Panc1 (cell line): Measurements from ENCODE around the gene PITRM1. TPM values are rescaled to one million over a fixed set of nuclear protein-coding genes. Genes with fewer than 3 reads are reported as not detected.

ENCODE experiments used
- ATAC-seq: fragments of 200-7000 bp; cut with Tn5 transposase; 2 replicates; pipeline ENCODE4 v1.9.1; 2020; ENCODE audit warnings: mild to moderate bottlenecking, moderate library complexity
- BruUV-seq: library from RNA; stranded (reverse); fragments of 400-500 nt; replicated peaks from 2 replicates; lab custom pipeline; 2021; lab: Mats Ljungman, UMichigan
- CTCF ChIA-PET: fragments of 300-600 bp; sonication (Branson Sonifier 250); formaldehyde crosslinking; loops from one replicate; lab custom pipeline; 2022; ENCODE audit warnings: antibody characterized with exemption; lab: Charles Lee
- POLR2A ChIA-PET: fragments of 300-600 bp; sonication (Branson Sonifier 250); formaldehyde crosslinking; loops from one replicate; lab custom pipeline; 2022; ENCODE audit warnings: antibody characterized with exemption; lab: Charles Lee
- DNase-seq: peaks from one replicate; pipeline ENCODE4 v3.0.0-alpha.2; 2010; ENCODE audit warnings: low read depth, low spot score
- H3K27ac ChIP-seq: 2 replicates; pipeline ENCODE4 v1.5.1; 2011; ENCODE audit warnings: mild to moderate bottlenecking, low read length, inconsistent platforms
- H3K27me3 ChIP-seq: fragments of 200-500 bp; sonication (Bioruptor generic); 2 replicates; pipeline ENCODE4 v1.6.0; 2014; ENCODE audit warnings: low read length, inconsistent platforms; ENCODE audit not compliant: control insufficient read depth, insufficient read depth
- H3K36me3 ChIP-seq: fragments of 200-500 bp; sonication (Bioruptor generic); 2 replicates; pipeline ENCODE4 v1.5.1; 2014; ENCODE audit warnings: inconsistent platforms, mild to moderate bottlenecking, low read length, moderate library complexity; ENCODE audit not compliant: control insufficient read depth, insufficient read depth
- H3K4me1 ChIP-seq: 2 replicates; pipeline ENCODE4 v1.5.1; 2011; ENCODE audit warnings: inconsistent platforms, mild to moderate bottlenecking, low read length, moderate library complexity; ENCODE audit not compliant: control insufficient read depth, insufficient read depth
- H3K4me3 ChIP-seq, 2 experiments: 2 replicates each; pipeline ENCODE4 v1.5.1; 2011 to 2012; ENCODE audit warnings: low read depth in 2 of 2, low read length in 2 of 2, mild to moderate bottlenecking in 2 of 2, inconsistent platforms in 1 of 2, moderate library complexity in 1 of 2
- H3K9me3 ChIP-seq: fragments of 200-500 bp; sonication (Bioruptor generic); 2 replicates; pipeline ENCODE4 v1.5.1; 2014; ENCODE audit warnings: low read depth, mild to moderate bottlenecking, inconsistent platforms, low read length, moderate library complexity; ENCODE audit not compliant: control insufficient read depth, insufficient read depth
- CTCF ChIP-seq: fragments of 450-650 bp; IDR thresholded peaks from 2 replicates; pipeline ENCODE4 v1.5.1; 2017; ENCODE audit warnings: mild to moderate bottlenecking
- POLR2AphosphoS5 ChIP-seq: IDR thresholded peaks from 2 replicates; pipeline ENCODE4 v1.6.1; 2012; ENCODE audit warnings: mild to moderate bottlenecking, low read depth, low read length, moderate library complexity
- SIN3A ChIP-seq: IDR thresholded peaks from 2 replicates; pipeline ENCODE4 v1.6.1; 2012; ENCODE audit warnings: low read depth, mild to moderate bottlenecking, low read length, moderate library complexity, borderline replicate concordance; ENCODE audit not compliant: insufficient read depth
- TCF7L2 ChIP-seq: IDR thresholded peaks from 2 replicates; pipeline ENCODE4 v1.6.1; 2011; ENCODE audit warnings: mild to moderate bottlenecking, low read depth, low read length, inconsistent platforms
- in situ Hi-C: cut with HindIII; loops from 2 replicates; pipeline ENCODE4 v1.10.0; 2016; ENCODE audit warnings: low sequenced_read_pairs, low pct_unique_long_range_greater_than_20kb
- intact Hi-C: fragments of 100-400 bp; cut with micrococcal nuclease; formaldehyde crosslinking; loops from one replicate; pipeline ENCODE4 v1.10.0; 2022; ENCODE audit not compliant: unreplicated experiment
- total RNA-seq: library from RNA; stranded (reverse); gene quantifications from one replicate; pipeline ENCODE4 v1.2.1, GENCODE V29; 2021; ENCODE audit not compliant: unreplicated experiment
- TF ChIP-seq, protein P1 (sequence below), 2 experiments: IDR thresholded peaks; 2 replicates each; pipeline ENCODE4 v1.6.1; 2011 to 2012; ENCODE audit warnings: low read depth in 2 of 2, control low read depth in 1 of 2, low read length in 1 of 2, mild to moderate bottlenecking in 1 of 2, moderate library complexity in 1 of 2; ENCODE audit not compliant: insufficient read depth in 1 of 2

PITRM1 gene
- total RNA-seq, 1 experiment from 2014 or later, result 63.5 TPM

DNA sequence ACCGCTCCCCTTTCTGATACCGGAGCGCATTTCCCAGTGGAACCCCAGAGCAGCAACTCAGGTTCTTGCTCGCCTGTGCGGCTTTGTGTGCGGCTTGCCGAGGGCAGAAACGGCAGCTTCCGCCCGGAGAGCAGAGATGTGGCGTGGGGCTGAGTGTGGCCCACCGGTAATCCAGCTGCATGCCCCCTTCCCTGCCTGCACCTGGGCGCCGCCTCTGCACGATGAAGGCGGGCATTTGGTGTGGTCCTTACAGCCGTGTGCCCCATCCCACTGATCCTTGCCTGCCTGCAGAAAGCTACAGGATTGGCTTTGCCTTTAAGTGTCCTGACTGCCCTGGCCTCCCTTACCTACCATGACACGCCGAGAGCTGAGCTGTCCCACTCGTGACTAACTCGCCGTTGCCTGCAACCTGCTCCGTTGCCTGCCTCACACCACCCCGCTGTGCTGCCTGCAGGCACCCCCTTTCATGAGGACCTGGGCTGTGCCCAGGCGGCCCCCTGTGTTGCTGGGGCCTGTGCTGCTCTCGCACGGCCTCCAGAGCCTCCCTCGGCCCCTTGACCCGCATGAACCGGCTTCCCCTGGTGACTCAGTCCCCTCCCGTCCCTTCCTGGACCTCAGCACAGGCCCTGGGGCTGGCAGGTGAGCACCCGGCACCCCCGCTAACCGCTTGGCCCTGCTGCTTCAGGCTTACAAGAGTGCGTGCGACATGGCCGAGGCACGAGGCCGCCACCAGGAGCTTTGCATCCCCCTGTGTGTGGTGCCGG is 48.0 kb downstream of the PITRM1 start:
- Histone ChIP-seq H3K27me3 (no peaks in the 10 kb centered on the region), H3K4me1 (no peaks in the 10 kb centered on the region), H3K27ac (no peak overlapping the region), H3K9me3 (no peaks in the 10 kb centered on the region), H3K4me3 (no peak overlapping the region), H3K36me3 (peaks cover 11% of the 10 kb centered on the region)
- TF ChIP-seq TCF7L2 (no peak), POLR2AphosphoS5 (no peak), CTCF (no peak), SIN3A (no peak)
- TF ChIP-seq, protein P1, sequence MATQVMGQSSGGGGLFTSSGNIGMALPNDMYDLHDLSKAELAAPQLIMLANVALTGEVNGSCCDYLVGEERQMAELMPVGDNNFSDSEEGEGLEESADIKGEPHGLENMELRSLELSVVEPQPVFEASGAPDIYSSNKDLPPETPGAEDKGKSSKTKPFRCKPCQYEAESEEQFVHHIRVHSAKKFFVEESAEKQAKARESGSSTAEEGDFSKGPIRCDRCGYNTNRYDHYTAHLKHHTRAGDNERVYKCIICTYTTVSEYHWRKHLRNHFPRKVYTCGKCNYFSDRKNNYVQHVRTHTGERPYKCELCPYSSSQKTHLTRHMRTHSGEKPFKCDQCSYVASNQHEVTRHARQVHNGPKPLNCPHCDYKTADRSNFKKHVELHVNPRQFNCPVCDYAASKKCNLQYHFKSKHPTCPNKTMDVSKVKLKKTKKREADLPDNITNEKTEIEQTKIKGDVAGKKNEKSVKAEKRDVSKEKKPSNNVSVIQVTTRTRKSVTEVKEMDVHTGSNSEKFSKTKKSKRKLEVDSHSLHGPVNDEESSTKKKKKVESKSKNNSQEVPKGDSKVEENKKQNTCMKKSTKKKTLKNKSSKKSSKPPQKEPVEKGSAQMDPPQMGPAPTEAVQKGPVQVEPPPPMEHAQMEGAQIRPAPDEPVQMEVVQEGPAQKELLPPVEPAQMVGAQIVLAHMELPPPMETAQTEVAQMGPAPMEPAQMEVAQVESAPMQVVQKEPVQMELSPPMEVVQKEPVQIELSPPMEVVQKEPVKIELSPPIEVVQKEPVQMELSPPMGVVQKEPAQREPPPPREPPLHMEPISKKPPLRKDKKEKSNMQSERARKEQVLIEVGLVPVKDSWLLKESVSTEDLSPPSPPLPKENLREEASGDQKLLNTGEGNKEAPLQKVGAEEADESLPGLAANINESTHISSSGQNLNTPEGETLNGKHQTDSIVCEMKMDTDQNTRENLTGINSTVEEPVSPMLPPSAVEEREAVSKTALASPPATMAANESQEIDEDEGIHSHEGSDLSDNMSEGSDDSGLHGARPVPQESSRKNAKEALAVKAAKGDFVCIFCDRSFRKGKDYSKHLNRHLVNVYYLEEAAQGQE (IDR thresholded peaks at IDR 0.05; ENCODE audit: insufficient read depth in 1 of 2, low read depth in 2 of 2, low read length in 1 of 2), result no peak
- ChIA-PET POLR2A (no interaction called here), CTCF (no interaction called here)
- in situ Hi-C loops (no loop called here), intact Hi-C loops (no loop called here)
- no peak for ATAC-seq
- DNase-seq, result no peak
- BruUV-seq, result no TSS peak

DNA sequence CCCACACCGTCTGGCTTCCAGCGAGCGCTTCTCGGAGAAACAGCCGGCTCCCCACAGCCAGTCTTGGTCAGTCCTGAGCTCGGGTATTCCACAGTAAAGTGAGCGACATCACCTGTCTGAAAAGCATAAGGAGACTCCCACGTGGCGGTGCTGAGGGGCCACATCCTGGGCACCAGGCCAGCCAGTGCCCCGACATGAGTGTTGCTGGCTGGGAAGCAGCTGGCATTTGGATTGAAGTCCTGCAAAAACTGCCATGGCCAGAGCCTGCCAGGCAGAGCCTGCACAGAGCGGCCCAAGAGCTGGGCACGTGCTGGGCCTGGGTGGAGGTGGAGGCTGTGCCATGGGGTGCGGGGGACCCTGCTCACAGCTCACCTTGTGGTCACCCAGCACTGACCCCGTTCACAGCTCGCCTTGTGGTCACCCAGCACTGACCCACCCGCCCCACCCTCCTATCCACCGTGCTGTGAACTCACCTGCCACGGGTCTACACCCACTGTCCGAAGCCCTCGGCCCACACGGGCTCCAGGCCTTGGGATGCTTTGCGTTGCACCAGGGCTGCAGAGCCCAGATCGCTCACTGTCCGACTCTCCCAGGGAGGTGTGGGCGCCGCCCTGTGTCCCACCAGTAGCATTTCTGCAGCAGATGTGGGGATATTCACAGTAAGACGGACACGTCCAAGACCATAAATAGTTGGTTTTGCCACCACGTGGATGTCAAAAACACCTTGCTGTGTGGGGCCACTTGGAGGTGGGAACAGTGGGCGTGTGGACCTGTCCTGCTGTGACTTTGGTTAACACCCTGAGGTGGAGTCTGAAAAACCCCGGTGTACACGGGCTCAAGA is 48.8 kb downstream of the PITRM1 start:
- H3K27ac ChIP-seq, result no peak overlapping the region
- H3K36me3 ChIP-seq, result peaks cover 11% of the 10 kb centered on the region
- no peak for DNase-seq
- no peak overlapping the region for H3K4me3 ChIP-seq
- in situ Hi-C loops (no loop called here), intact Hi-C loops (no loop called here)
- no peaks in the 10 kb centered on the region for H3K9me3 ChIP-seq
- TF ChIP-seq, protein P1 (IDR thresholded peaks at IDR 0.05; ENCODE audit: insufficient read depth in 1 of 2, low read depth in 2 of 2, low read length in 1 of 2), result no peak
- TF ChIP-seq CTCF, result no peak
- no peak for TF ChIP-seq TCF7L2
- TF ChIP-seq SIN3A, result no peak
- TF ChIP-seq POLR2AphosphoS5, result no peak
- no peaks in the 10 kb centered on the region for H3K27me3 ChIP-seq
- POLR2A ChIA-PET, result no interaction called here
- no peaks in the 10 kb centered on the region for H3K4me1 ChIP-seq
- BruUV-seq, result no TSS peak
- no peak for ATAC-seq
- CTCF ChIA-PET, result no interaction called here
